Stimulated activated CD8-positive, alpha-beta memory T cell treated with anti-CD3 and anti-CD28 coated beads, Interleukin-7, amount 100 ng/mL, for 24 hours (primary cell): ENCODE measurements around the gene TRIM45.

ENCODE experiments used
- DNase-seq: peaks from one replicate; pipeline ENCODE4 v3.0.0-alpha.2; 2020; ENCODE audit warnings: low read depth

Gene TRIM45

DNA sequence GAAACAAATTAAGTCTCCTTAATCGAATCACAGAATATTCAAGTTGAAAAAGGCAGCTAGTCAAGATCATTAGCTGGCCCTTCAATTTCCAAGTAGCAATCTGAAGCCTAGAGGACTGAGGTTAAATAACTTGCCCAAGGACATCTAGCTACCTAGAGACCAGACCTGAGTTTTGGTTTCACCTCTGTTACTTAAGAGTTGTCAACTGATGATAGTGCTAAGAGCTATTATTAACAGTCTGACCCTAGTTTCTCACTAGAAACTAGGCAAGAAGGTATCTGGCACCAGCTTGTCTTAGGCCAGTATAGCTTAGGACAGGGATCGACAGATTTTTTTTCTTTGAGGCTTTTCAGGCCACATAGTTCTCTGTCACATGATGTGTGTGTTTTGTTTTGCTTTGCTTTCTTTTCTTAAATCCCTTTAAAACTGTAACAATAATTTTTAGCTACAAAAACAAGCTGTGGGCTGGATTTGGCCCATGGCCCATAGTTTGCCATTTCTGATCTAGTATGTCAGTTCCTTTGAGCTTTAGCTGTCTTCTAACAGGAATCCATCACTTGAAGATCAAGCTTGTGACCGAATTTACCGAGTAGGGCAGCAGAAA lies 23.2 kb downstream of the TRIM45 start:
- no peak for DNase-seq

- no peak for DNase-seq
Measured at GRCh38 chr1:117097443-117097842, 24.1 kb downstream of the TRIM45 start.

DNA sequence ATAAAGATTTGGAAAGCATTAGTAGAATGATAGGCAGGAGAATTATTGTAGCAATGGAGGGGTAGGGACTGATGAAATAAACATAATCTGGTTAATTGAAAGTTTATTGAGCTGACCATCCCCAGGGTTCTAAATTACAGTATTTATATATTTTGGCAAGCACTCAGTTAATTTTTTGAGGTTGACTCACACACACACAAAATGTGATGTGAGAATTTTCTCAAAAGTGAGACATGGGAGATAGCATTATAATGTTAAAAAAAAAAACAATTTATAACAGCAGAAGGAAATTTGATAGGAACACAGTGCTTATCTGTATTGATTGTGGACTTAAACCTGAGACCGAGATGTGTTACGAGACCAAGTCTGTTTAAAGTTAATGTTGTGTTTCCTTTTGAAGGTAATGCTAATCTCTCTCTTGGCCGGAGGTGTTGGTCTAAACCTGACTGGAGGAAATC lies 24.6 kb downstream of the TRIM45 start:
- no peak for DNase-seq

GRCh38 chr1:117094841-117095604 lies 26.5 kb downstream of the TRIM45 start:
- no peak for DNase-seq

GRCh38 chr1:117093870-117094621 lies 27.5 kb downstream of the TRIM45 start:
- no peak for DNase-seq

- no peak for DNase-seq
Measured at GRCh38 chr1:117093091-117093534, 28.4 kb downstream of the TRIM45 start.

DNA sequence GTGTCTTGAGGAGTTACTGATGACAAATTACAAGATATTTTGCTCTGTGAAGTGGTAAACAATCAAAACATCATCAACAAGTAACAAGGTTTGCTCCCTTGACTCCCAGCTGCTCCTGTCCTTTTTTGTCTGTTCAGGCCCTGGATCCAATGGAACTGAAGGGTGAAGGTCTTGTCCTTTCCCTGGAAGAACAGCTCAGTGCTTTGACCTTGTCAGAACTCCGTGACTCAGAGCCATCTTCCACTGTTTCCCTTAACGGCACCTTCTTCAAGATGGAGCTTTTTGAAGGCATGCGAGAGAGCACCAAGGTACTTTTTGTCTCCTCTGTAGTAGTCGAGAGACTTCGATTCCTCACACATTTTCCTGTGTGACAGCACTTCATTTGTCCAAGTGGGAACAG lies 29.0 kb downstream of the TRIM45 start:
- no peak for DNase-seq

DNA sequence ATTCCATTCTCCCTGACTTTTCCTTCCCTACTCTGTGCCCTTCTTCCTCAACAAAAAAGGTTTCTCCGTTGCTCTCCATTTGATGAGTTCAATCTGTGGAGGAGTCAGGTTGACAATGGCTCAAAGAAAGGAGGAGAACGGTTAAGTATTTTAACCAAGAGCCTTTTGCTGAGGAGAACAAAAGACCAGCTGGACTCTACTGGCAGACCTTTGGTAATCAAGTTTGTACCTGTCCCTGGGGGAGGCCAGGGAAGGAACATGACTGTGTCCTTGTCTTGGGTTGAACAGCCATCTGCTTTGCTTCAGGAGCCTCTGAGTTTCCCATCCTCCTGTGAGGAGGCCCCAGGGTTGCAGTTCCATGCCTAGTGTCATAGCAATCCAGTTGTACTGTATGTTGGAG lies 31.6 kb downstream of the TRIM45 start:
- no peak for DNase-seq

- DNase-seq = no peak
Measured at GRCh38 chr1:117087686-117088085, 33.9 kb downstream of the TRIM45 start.

DNA sequence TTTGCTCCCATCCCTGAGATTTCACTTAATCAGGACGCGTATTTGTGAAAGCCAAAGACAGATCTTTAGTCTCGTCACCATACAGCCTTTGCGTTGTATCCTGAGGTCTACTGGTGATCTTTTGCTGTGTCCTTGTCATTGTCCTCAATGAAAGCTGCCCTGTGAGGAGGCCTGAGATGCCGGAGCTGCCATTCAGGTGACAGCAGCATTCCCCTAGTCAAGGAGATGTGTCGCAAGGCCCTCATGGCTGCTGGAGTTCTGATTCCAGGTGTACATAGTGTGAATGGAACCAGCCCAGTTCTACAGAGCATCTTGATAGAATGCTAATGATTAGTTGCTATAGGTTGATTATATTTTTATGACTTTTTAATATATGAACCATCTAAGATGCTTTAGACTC lies 37.3 kb downstream of the TRIM45 start:
- DNase-seq = no peak

DNA sequence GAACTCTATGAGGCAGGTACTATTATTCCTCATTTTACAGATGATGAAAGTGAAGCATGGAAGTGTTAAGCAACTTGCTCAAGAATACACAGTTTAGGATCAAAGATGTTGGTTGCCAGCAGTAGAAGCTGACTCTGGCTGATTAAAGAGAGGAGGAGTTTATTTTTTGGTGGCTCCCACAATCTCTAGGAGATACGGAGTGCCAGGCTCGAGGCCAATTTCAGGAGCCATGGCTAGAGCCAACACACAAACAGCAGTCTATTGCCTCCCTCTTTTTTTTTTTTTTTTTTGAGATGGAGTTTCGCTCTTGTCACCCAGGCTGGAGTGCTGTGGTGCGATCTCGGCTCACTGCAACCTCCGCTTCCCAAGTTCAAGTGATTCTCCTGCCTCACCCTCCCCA lies 41.8 kb downstream of the TRIM45 start:
- no peak for DNase-seq

GRCh38 chr1:117077267-117077666 lies 44.3 kb downstream of the TRIM45 start:
- no peak for DNase-seq

DNA sequence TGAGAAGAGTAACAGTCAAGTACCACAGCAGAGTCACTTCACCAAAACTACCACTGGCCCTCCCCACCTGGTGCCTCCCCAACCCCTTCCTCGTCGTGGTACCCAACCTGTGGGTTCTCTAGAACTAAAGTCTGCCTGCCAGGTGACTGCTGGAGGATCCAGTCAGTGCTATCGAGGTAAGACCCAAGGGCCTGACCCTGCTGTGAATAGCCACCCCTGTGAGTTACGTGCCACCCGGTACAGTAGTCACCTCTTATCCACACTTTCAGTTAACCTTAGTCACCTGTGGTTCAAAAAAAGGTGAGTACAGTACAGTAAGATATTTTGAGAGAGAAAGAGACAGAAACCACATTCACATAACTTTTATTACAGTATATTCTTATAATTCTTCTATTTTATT lies 44.9 kb downstream of the TRIM45 start:
- DNase-seq = no peak

DNA sequence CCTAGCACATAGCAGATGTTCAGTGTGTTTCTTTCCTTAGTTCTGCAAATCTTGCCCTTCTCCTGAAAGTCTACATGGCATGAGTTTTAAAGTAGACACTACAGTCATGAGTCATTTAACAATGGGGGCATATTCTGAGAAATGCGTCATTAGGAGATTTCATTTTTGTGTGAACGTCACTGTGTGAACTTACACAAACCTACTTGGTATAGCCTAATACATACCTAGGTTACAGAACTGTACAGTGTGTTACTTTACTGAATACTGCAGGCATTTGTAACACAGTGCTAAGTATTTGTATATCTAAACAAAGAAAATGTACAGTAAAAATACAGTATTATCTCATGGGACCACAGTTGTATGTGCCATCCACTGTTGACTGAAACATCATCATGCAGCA lies 51.4 kb downstream of the TRIM45 start:
- no peak for DNase-seq

DNA sequence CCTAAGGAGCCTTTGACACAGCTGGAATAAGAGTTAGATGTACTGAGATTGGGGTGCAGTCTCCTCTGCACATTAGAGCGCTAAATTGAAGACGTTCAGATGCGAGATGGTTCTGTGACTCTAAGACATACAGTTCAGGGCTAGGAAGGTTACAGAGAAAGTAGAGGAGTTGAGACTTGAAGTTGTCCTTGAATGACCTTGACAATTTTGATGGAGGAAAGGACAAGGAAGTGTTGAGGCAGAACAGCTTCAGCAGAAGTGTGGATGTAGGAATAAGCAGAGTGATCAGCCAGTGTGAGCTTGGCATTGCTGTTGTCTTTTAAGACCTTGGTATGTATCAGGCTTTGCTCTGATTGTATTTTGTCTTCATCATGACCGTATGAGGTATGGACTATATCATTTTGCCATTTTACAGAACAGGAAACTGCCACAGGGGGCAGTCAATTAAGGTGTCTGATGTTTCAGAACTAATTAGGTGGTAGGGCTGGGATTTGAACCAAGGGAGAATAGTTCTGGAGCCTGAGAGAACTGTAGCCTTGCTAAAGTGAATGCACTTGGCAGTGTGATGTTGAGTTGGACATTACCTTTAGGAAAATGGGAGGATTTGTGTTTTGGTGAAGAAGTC lies 52.2 kb downstream of the TRIM45 start:
- DNase-seq = no peak

DNA sequence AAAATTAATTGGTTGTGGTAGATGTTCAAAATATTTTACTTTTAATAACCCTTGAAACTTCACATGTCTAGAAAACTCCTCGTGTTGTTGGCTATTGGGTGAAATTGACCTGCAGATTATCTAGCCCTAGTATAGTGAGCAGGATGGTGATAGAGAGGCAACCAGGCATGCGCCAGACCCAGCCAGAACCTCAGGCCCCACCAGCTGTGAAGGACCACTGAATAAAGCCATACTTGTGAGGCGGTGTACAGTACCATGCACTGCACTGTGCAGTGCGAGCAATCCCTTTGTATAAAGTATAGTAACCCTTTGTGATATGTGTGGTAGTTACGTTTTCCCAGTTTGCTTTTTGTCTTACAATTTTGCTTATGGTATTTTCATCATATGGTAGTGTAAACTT lies 53.0 kb downstream of the TRIM45 start:
- no peak for DNase-seq

GRCh38 chr1:117067533-117068370 lies 53.8 kb downstream of the TRIM45 start:
- DNase-seq = no peak

- no peak for DNase-seq
Measured at GRCh38 chr1:117066367-117066766, 55.2 kb downstream of the TRIM45 start.

- no peak for DNase-seq
Measured at GRCh38 chr1:117061986-117062415, 59.5 kb downstream of the TRIM45 start.
